SKM-1 treated with dmso at 0.1 percent for 144 hours (cell line): ENCODE results near the gene KIF11.

Experiments
- DNase-seq: peaks from one replicate; lab custom pipeline; 2025; ENCODE audit not compliant: unreplicated experiment; lab: John Stamatoyannopoulos, UW

The KIF11 gene

DNA sequence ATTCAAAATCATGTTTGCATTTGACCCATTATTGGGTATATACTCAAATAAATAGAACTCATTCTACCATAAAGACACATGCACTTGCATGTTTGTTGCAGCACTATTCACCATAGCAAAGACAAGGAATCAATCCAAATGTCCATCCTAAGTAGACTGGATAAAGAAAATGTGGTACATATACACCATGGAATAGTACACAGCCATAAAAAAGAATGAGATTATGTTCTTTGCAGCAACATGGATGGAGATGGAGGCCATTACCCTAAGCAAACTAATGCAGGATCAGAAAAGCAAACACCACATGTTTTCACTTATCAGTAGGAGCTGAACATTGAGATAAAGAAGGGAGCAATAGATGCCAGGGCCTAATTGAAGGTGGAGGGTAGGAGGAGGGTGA, 84.8 kb downstream of the KIF11 start:
- no peak for DNase-seq

DNA sequence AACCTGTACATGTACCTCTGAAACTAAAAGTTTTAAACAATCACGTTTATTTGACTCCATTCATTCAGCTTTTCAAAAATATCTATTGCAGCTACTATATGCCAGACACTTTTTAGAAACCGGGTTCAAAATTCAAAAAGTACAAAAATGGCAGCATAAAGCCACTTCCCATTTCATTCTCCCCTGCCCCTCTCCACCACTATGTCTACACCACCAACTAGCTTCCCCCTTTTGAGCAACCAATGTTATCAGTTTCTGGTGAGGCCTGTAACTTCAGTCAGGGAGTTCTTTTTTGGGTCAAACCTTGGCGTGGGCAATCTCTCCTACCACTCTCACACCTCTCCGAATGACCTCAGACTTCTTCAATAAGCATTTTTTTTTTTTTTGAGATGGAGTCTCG, 85.3 kb downstream of the KIF11 start:
- DNase-seq, result peak; percentile 80

DNA sequence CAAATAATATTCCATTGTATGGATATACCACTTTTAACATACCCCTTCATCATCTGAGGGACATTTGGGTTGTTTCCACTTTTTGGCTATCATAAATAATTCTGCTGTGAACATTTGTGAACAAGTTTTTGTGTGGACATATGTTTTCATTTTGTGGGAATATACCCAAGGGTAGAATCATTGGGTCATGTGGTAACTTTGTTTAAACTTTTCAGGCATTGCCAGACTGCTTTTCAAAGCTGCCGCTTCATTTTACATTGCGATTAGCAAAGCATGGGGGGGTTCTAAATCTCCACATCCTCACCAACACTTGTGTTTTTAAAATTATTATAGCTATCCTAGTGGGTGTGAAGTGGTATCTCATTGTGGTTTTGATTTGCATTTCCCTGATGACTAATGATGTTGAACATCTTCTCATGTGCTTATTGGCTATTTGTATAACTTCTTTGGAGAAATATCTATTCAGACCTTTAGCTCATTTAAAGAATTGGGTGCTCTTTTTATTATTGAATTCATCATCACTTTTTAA, 88.4 kb downstream of the KIF11 start:
- DNase-seq, result no peak

- peak; percentile 33 for DNase-seq
These were observed 95.6 kb downstream of the KIF11 start for GRCh38 chr10:92688573-92688926.

DNA sequence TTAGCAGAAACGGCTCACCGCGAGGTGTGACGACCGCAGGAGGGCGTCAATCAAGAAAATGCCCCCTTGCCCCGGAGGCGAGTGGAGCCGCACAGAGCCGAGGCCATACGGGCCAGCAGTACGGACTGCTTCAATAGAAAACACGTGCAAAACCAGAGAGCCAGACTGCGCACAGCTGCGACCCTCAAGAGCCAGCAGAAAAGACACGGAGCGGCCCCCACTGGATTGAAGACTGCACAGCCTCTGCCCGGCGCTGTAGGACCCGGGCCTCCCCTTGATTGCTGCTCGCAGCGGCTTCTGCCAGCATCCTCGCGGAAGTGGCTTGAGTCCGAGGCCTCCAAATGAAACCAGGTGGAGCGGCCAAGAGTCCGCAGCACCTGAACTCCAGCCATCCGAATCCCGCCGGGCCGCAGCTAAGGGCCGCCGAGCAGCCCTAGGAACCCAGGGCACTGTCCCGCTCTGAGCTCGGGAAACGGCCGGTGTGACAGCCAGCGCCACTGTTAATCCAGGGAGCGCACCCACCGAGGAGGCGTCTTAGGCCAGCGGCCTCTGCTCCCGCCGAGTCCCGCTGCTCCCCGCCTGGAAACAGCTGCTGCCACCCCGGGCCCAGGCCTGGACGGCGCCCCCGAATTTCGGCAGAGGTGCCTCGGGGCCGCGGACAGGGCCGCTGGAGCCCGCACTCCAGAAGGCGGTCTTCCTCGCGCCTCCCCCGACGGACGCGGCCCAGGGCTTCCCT, 96.2 kb downstream of the KIF11 start:
- DNase-seq, result no peak

GRCh38 chr10:92689663-92690210, 96.8 kb downstream of the KIF11 start, which contains the start of gene HHEX:
Gene HHEX (plus strand): TSS chr10:92689955. CDS start chr10:92689987, 32 bp downstream.
- DNase-seq, result peak; percentile 73

- peak; percentile 62 for DNase-seq
These were observed 97.4 kb downstream of the KIF11 start for GRCh38 chr10:92690211-92690914.

GRCh38 chr10:92690915-92691590, 98.1 kb downstream of the KIF11 start:
- DNase-seq, result peak; percentile 63

DNA sequence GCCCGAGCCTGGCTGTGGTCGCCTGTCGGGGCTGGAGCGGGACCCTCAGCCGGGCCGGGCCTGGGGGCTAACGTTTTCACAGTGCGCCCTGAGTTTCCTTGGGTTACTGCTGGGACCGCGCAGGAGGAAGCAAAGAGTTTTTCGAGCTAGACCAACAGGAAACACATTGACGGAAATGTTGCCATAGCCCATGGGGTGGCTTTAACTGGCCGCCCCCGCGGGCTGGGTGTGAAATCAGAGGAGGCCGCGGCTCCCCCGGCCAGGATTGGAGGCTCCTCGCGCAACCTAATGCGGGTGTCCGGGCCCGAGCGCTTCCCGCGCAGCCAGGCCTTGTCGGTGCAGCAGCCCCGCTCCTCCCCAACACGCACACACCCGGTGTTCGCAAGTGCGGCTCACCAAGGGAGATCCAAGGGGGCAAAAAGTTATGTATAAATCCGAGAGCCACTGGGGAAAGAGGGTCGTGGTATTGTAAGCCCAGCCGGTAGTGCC, 98.7 kb downstream of the KIF11 start:
- DNase-seq, result peak; percentile 89

- DNase-seq, result no peak
These were observed 99.2 kb downstream of the KIF11 start for GRCh38 chr10:92692080-92692671.

- DNase-seq, result no peak
These were observed 100.0 kb downstream of the KIF11 start for GRCh38 chr10:92692697-92693533.

DNA sequence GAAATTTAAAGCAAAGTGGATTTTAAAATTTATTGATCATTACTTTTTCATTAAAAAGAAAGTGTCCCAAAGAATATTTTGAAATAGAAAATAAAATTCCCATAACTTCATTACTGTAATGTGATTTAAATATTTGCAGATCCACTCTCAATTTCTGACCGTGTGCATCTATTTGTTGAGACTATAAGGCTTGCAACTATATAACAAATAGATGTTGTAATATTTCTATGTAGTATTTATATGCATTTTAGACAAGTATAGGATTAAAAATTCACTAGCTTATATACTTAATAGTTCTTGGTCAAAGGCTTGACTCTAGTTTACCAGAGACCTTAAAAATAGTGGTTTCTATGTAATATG, 100.6 kb downstream of the KIF11 start:
- no peak for DNase-seq

DNA sequence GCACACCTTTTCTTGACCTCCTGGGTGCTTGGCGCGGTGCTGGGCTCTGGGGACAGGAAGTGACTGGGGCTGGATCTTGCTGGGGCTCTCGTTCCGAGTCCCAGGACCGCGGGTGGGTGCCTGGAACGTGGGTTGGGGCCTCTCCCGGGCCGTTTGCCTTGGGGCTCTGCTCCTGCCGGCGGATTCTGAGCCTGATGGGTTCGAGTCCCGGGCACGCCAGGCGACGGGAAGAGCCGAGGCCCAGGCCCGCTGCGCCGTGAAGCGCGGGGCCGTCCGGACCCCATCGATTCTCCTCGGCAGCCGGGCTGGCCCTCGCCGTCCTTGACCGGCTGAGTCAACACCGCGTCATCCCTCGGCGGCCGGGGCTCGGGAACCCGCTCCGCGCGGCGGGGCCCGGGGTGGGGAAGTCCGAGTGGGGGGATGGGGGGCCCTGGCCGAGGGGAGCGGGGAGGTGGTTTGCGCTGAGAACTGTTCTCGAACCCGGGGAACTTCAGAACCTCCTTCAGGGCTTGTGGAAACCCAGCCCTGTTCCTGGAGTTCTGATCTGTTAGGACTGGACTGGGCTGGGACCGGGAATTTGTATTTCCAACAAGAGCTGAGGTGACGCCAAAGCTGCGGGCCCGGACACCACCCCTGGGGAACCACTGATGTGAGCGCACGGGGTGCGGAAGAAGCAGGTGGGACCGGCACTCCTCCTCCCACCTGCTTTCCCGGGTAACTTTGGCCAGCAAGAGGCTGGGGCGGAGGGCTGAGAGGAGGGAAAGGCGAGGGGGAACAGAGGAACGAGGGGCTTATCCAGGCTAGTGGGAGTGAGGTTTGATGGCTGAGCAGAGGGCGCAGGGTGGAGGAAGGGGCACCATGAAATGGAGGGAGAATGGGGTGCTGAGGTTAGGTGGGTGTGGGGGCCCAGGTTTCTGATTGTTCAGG, 103.0 kb downstream of the KIF11 start:
- DNase-seq, result no peak

GRCh38 chr10:92696606-92697383, 103.9 kb downstream of the KIF11 start:
- no peak for DNase-seq

- no peak for DNase-seq
These were observed 105.0 kb downstream of the KIF11 start for GRCh38 chr10:92697663-92698511.

- DNase-seq, result no peak
These were observed 106.2 kb downstream of the KIF11 start for GRCh38 chr10:92699193-92699517.
